Renal cortical epithelial cell (primary cell): ENCODE results near the gene PACRG. TPM values are rescaled to one million over a fixed set of nuclear protein-coding genes. Genes with fewer than 3 reads are reported as not detected.

Experiments used
- DNase-seq: peaks from one replicate; pipeline ENCODE4 v3.0.0-alpha.2; 2011; ENCODE audit warnings: low read depth
- total RNA-seq: library from RNA; depleted of rRNA; stranded (reverse); fragments of >200 nt; gene quantifications from 2 replicates; pipeline ENCODE4 v1.2.3, GENCODE V29; 2014

Gene PACRG
- total RNA-seq, 1 donor from 2014 or later = 2.5 TPM

DNA sequence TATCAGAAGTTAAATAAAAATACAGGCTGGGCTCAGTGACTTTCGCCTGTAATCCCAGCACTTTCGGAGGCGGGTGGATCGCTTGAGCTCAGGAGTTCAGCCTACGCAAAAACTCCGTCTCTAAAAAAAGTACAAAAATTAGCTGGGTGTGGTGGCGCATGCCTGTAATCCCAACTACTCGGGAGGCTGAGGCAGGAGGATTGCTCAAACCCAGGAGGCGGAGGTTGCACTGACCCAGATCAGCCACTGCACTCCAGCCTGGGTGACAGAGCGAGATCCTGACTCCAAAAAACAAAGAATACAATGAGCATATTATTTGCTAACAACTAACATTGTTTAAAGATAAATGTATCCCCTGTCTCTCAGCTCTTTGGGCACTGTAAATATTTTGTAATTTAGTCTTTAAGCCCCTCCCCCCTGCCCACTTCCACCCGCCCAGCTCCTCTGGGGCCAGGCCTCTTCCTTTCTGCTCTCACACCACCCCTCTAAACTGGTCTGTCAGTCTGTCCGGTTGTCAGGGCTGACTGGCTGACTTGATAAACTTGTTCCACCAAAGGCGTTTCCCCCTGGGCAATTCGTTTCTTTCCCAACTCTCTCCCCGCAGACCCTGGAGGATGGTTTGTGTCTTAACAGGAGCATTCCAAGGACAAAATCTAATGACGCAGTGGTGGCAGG is 624.4 kb downstream of the PACRG start:
- DNase-seq = no peak

DNA sequence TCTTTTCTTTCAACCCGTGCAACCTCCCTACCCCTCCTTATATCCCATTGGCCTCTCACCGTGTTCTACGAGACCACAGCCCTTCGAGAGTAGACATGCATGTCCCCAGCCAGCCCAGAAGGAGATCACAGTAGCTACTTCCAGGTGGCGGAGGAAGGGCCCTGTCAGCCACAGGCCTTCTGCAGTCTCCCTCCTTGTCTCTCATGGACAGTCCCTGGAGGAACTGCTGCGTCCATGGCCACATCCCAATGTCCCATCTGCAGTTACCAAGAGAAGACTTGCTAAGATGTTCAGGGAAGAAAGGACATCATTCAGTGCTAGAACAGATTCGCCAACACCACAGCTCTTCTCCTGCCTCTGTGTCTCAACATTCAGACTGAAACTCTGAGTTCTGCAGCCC is 625.2 kb downstream of the PACRG start:
- no peak for DNase-seq

DNA sequence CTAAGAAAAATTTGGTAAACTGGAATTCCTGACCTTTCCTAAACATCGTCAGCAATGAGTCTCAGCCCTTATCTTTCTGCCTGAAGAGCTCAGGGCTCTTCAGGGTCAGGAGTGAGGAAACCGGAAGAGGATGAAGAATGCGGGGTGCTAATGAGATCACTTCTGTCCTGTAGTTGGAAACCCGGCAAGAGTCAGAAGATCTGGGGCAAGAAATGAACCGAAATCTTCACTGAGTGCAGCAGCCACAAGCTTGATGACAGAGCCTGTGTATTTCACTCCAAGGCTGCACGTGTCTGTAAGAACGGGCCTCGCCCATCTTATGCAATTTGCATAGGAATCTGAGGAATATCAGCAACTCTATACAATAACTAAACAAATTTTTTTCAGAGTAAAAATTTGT is 626.3 kb downstream of the PACRG start:
- no peak for DNase-seq

DNA sequence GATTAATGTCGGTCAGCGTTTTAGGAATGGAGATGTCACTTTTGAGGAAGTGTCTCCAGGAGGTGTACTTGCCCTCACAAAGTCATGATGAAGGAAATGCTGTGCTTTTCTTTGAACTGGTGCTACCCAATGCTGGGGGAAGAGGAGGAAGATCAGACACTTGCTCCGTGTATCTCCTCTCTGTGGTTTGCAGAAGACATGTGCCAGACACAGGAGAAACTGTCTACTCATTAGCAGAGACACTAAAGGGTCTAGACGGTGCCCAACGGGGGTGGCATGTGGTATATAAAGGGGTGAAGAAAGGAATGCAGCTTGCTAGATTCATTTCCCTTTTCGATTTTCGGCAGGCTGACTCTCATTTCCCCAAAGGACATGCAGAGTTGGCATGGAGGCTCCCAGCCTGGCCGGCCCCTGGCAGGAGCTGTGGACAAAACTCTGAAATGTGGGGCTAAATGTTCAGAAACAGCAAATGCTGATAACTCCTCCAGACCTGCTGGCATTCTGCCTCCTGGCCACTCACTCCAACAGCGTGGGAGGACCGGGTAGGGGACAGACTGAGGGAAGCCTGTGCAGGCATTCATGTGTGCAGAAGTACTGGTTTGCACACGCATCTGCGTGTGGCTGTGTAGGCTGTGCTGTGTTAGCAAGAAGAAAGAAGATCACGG is 627.1 kb downstream of the PACRG start:
- DNase-seq = peak; percentile 40

DNA sequence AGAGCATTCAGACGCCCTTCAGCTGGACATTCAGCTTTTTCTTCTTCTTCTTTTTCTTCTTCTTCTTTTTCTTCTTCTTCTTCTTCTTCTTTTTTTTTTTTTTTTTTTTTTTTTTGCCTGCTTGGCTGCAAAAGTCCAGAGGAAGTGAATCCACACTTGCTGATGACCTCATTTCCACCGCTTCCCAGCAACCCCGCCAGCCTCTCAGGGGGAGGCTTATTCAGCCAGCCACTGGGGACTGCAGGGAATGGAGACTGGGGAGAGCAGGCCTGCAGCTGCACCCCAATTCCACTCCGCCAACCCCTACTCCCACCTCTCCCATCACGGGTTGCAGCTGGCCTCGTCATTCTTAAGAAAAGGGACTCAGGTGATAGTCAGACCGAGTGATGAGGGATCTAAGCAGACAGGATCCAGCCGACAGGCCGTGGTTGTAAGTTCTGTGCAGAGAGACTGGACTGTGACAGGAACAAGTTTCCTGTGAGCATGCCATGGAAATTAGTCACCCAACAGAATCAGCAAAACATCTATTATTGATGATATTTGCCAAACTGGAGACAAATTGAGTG is 627.7 kb downstream of the PACRG start:
- DNase-seq = peak; percentile 62

DNA sequence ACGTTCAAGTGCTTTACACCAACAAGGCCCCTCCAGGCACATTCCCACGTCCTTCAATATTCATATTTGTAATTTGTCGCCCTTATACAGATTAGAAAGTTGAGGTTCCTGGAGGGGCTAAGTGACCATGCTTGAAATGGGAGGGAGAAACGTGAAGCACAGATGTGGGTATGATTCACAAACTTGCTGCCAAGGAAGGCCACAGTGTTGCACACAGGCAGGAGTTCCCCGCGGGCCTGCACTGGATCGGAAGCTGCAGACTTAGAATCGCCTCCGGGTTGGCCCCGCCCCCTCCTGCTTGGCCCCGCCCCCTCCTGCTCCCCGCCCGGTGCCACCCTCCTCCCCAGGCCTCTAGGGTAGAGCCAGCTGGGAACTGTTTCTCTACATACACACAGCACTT is 628.5 kb downstream of the PACRG start:
- DNase-seq = peak; percentile 68

DNA sequence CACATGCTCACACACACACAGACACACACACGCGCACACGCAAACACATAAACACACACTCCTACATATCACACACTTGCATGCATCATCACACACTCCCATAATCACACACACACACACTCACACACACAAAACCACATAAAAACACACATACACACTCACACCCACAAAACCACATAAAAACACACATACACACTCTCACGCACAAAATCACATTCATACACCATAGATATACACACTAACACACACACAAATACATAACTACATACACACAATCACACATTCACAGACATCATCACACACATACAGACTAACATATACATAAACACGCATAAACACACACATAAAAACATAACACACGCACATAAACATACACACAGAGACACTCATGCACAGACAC is 629.0 kb downstream of the PACRG start:
- DNase-seq = no peak

DNA sequence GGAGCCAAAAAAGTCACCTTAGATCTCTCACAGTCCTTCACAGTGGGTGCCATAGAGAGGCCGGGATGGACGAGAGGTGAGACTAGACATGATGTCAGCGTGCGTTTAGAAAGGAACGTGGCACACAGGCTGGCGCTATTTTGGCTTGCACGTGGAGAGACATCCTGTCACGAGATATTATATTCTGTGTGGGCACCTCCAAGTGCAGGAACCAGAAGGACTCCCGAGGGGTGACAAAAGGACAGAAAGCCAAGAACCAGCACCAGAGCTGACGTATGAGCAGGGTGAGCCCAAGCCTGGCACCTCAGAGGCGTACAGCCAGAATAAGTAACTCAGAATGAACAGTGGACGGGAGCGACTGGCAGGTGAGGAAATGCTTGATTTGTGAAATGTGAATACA is 636.9 kb downstream of the PACRG start:
- no peak for DNase-seq

Other genes with a start within 250 kb of the PACRG start
- 3.6 and 3.8 TPM in 2 replicates for gene PRKN, start 208 bp upstream of the PACRG start, total RNA-seq